Endothelial cell of umbilical vein (primary cell): ENCODE data around the gene ADAMTSL3.

ENCODE experiments used
- EZH2 ChIP-seq: IDR thresholded peaks from 2 replicates; pipeline ENCODE4 v1.6.1; 2012; ENCODE audit warnings: borderline replicate concordance, low read depth, mild to moderate bottlenecking, moderate library complexity, low read length, inconsistent platforms; ENCODE audit not compliant: severe bottlenecking
- MAX ChIP-seq: IDR thresholded peaks from 2 replicates; pipeline ENCODE4 v1.6.1; 2011; ENCODE audit not compliant: insufficient read depth, insufficient read length
- TF ChIP-seq, protein P1 (sequence below), 2 donors: IDR thresholded peaks; 1 replicate in 1 of 2; 2 replicates in 1 of 2; pipeline ENCODE4 v1.5.1; 2011; ENCODE audit warnings: low read length in 2 of 2, mild to moderate bottlenecking in 2 of 2, moderate library complexity in 2 of 2, control low read depth in 1 of 2, inconsistent platforms in 1 of 2, low read depth in 1 of 2; ENCODE audit not compliant: insufficient read depth in 1 of 2; ENCODE audit errors: extremely low read depth in 1 of 2

DNA sequence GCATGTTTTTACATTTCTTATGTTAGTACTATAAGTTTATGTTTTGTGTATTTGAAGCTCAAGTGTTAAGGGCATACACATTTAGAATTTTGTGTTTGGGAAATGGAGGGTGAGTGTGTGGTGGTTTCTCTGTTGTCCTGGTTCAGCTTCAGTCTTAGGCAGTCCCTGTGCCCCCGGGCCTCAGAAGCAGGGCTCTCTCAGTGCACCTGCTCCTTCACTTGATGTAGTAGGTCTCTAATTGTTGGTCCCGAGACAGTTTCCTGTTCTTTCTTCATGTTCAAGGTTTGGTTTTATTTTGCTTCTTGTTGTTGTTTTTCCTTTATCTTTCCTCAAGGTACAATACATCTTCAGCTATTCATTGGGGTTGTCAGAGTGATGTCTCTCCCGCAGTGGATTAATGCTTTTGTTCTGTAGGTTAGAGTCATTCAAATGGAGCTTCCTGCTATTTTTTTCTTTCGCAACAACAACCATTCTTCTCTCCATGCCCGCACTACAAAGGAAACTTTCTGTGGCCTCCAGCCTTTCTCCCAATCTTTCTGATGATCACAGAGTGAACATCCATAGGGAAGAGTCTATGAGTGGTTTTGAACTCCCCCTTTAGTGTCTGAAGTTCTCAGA, 403.9 kb downstream of the ADAMTSL3 start:
- TF ChIP-seq, protein P1, sequence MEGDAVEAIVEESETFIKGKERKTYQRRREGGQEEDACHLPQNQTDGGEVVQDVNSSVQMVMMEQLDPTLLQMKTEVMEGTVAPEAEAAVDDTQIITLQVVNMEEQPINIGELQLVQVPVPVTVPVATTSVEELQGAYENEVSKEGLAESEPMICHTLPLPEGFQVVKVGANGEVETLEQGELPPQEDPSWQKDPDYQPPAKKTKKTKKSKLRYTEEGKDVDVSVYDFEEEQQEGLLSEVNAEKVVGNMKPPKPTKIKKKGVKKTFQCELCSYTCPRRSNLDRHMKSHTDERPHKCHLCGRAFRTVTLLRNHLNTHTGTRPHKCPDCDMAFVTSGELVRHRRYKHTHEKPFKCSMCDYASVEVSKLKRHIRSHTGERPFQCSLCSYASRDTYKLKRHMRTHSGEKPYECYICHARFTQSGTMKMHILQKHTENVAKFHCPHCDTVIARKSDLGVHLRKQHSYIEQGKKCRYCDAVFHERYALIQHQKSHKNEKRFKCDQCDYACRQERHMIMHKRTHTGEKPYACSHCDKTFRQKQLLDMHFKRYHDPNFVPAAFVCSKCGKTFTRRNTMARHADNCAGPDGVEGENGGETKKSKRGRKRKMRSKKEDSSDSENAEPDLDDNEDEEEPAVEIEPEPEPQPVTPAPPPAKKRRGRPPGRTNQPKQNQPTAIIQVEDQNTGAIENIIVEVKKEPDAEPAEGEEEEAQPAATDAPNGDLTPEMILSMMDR (IDR thresholded peaks at IDR 0.05; ENCODE audit: extremely low read depth in 1 of 2, insufficient read depth in 1 of 2, low read depth in 1 of 2, low read length in 2 of 2) = no peak
- TF ChIP-seq EZH2 (no peak), MAX (no peak)
